Measurements from ENCODE around the gene OLIG3.

The OLIG3 gene

GRCh38 chr6:137486416-137486815, 7.8 kb downstream of the OLIG3 start:
- TF ChIP-seq ZNF274 (IDR thresholded peaks at IDR 0.05; ENCODE audit: low read length) (no peak), ZNF274 (tag by site-specific recombination; IDR thresholded peaks at IDR 0.05; ENCODE audit: borderline replicate concordance) (no peak), ZNF48 (tag by site-specific recombination; IDR thresholded peaks at IDR 0.05) (no peak), ZIC2 (tag by site-specific recombination; IDR thresholded peaks at IDR 0.05) (no peak), ZFP3 (tag by site-specific recombination; IDR thresholded peaks at IDR 0.05; ENCODE audit: low read depth) (no peak), PRDM1 (tag by site-specific recombination; IDR thresholded peaks at IDR 0.05) (no peak), ZNF529 (tag by site-specific recombination; IDR thresholded peaks at IDR 0.05; ENCODE audit: insufficient replicate concordance) (no peak), BCL11A (tag by site-specific recombination; IDR thresholded peaks at IDR 0.05; ENCODE audit: low read depth) (no peak), ZNF777 (tag by site-specific recombination; IDR thresholded peaks at IDR 0.05; ENCODE audit: borderline replicate concordance) (no peak), GLI2 (tag by site-specific recombination; IDR thresholded peaks at IDR 0.05; ENCODE audit: borderline replicate concordance, low read depth) (no peak), ZNF202 (tag by site-specific recombination; IDR thresholded peaks at IDR 0.05; ENCODE audit: borderline replicate concordance) (no peak), ZNF292 (tag by site-specific recombination; IDR thresholded peaks at IDR 0.05; ENCODE audit: borderline replicate concordance, low read depth) (no peak), ZNF223 (tag by site-specific recombination; IDR thresholded peaks at IDR 0.05) (no peak), ZXDB (tag by site-specific recombination; IDR thresholded peaks at IDR 0.05) (no peak), ZNF157 (tag by site-specific recombination; IDR thresholded peaks at IDR 0.05) (no peak), ZNF610 (tag by site-specific recombination; IDR thresholded peaks at IDR 0.05; ENCODE audit: borderline replicate concordance) (no peak), ZNF843 (tag by site-specific recombination; IDR thresholded peaks at IDR 0.05) (no peak)
- Histone ChIP-seq H3K36me3 (ENCODE audit: control insufficient read depth in 2 of 2, insufficient read depth in 1 of 2, low read length in 2 of 2) (no peaks in the 10 kb centered on the region), H3K4me3 (ENCODE audit: low read depth, low read length) (no peak overlapping the region), H3K9me3 (ENCODE audit: control insufficient read depth, insufficient read depth, low read depth, low read length) (no peaks in the 10 kb centered on the region), H3K4me1 (ENCODE audit: control insufficient read depth, insufficient read depth, low read length) (no peaks in the 10 kb centered on the region), H3K27ac (ENCODE audit: extremely low read depth, low read depth, low read length) (no peak overlapping the region)
- ChIA-PET CTCF (interaction anchor here (0.7 to 1.0 kb wide), 2 partner anchors 175 to 821 kb away, joined by 3 to 4 read pairs; no protein-coding TSS in a partner anchor), POLR2A (no interaction called here)

- Histone ChIP-seq H3K9me3 (ENCODE audit: control insufficient read depth, insufficient read depth, low read depth, low read length) (no peaks in the 10 kb centered on the region), H3K4me1 (ENCODE audit: control insufficient read depth, insufficient read depth, low read length) (no peaks in the 10 kb centered on the region), H3K27ac (ENCODE audit: extremely low read depth, low read depth, low read length) (no peak overlapping the region), H3K36me3 (ENCODE audit: control insufficient read depth in 2 of 2, insufficient read depth in 1 of 2, low read length in 2 of 2) (no peaks in the 10 kb centered on the region), H3K4me3 (ENCODE audit: low read depth, low read length) (no peak overlapping the region)
- POLR2A ChIA-PET = no interaction called here
- CTCF ChIA-PET = no interaction called here
- TF ChIP-seq ZNF555 (tag by site-specific recombination; conservative IDR thresholded peaks at IDR 0.05) (no peak), ZNF2 (tag by site-specific recombination; IDR thresholded peaks at IDR 0.05) (no peak), ZNF366 (tag by site-specific recombination; conservative IDR thresholded peaks at IDR 0.05) (no peak), ZBTB44 (tag by site-specific recombination; IDR thresholded peaks at IDR 0.05) (no peak), ZIC2 (tag by site-specific recombination; IDR thresholded peaks at IDR 0.05) (no peak), ZNF610 (tag by site-specific recombination; IDR thresholded peaks at IDR 0.05; ENCODE audit: borderline replicate concordance) (no peak), ZBTB21 (tag by site-specific recombination; IDR thresholded peaks at IDR 0.05) (no peak), GLIS1 (tag by site-specific recombination; IDR thresholded peaks at IDR 0.05) (no peak), ZNF747 (tag by site-specific recombination; IDR thresholded peaks at IDR 0.05) (no peak), ZSCAN30 (tag by site-specific recombination; IDR thresholded peaks at IDR 0.05) (no peak), ZBTB10 (tag by site-specific recombination; IDR thresholded peaks at IDR 0.05) (no peak), ZNF830 (tag by site-specific recombination; IDR thresholded peaks at IDR 0.05; ENCODE audit: low read depth) (no peak), KLF10 (tag by site-specific recombination; IDR thresholded peaks at IDR 0.05) (no peak), ZNF624 (tag by site-specific recombination; IDR thresholded peaks at IDR 0.05) (no peak), ZSCAN16 (tag by site-specific recombination; IDR thresholded peaks at IDR 0.05) (no peak)
Observed at GRCh38 chr6:137480431-137480830, 13.8 kb downstream of the OLIG3 start.

Data from HEK293 (cell line).